Pulmonary artery endothelial cell (primary cell): Measurements from ENCODE around the gene LMX1B. TPM values are rescaled to one million over a fixed set of nuclear protein-coding genes. Genes with fewer than 3 reads are reported as not detected.
"Not testable (repeated sequence)": the region's sequence is repeated elsewhere in the genome, so short reads cannot be mapped to it uniquely, and the experiment has no call there.

Experiments used
- DNase-seq: peaks from one replicate; pipeline ENCODE4 v3.0.0-alpha.2; 2011; ENCODE audit warnings: low read depth, low spot score
- total RNA-seq: library from RNA; depleted of rRNA; stranded (reverse); fragments of >200 nt; gene quantifications from 2 replicates; pipeline ENCODE4 v1.2.3, GENCODE V29; 2014

Gene LMX1B
- total RNA-seq: not detected in 2 replicates

GRCh38 chr9:126613651-126614050 lies at the start of gene LMX1B:
Gene LMX1B, plus strand, starts transcription at chr9:126613928. Its CDS starts 522 bp downstream, at chr9:126614450.
- DNase-seq: no peak

DNA sequence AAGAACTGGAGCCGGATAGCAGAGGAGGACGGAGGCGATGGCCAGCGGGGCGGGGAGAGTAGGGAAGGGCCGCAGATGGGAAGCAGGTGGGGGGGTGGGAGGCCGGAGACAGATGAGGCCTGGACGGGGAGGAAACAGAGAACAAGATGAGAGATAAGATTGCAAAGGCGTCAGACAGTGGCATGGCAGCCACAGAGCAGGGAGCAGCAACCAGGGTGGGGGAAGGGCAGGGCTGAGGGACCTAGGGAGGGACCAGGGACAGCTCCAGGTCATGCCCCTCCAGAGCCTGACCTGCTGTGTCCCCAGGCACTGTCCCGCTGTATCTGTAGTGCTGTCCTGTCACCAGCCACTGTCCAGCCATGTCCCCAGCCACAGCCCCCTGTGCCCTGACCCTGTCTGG lies 49.6 kb upstream of the LMX1B start:
- DNase-seq: no peak

- DNase-seq: no peak
Measured at GRCh38 chr9:126564716-126565115, 49.0 kb upstream of the LMX1B start.

GRCh38 chr9:126565336-126566128 lies 48.2 kb upstream of the LMX1B start:
- no peak for DNase-seq

DNA sequence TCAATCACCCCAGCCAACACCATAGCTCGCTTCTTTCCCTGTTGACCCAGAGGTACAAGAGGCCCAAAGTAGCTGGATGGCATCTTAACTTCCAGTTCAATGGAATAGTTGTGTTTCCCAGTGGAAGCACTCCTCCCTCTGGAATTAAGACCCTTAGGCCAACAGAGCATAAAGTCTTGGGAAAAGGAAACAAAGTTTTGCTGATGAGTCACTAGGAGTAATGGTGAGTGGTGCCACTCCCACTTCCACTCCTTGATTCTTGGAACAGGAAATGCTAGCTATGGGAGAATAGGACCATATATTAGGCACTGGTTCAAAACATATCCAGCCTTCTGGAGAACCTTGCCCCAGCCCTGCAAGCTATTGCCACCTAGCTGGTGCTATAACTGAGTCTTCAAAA lies 44.7 kb upstream of the LMX1B start:
- peak; percentile 43 for DNase-seq

DNA sequence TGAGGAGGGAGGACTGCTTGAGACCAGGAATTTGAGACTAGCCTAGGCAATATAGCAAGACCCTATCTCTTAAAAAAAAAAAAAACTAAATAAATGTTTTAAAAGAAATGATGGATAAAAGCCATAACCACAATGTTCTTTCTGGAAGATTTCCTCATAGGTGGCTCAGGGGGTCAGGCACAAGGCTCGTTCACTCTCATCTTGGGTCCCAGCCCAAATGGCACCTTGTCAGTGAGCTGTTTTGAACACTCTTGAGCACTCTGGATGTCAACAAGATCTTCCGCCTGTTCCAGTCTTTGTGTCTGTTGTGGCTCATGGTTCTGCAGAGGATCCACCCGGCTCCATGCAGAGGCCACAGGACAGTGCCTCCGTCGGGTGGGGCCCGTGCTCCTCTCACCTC lies 35.7 kb upstream of the LMX1B start:
- no peak for DNase-seq

GRCh38 chr9:126580319-126580718 lies 33.4 kb upstream of the LMX1B start:
- DNase-seq: not testable (repeated sequence)

DNA sequence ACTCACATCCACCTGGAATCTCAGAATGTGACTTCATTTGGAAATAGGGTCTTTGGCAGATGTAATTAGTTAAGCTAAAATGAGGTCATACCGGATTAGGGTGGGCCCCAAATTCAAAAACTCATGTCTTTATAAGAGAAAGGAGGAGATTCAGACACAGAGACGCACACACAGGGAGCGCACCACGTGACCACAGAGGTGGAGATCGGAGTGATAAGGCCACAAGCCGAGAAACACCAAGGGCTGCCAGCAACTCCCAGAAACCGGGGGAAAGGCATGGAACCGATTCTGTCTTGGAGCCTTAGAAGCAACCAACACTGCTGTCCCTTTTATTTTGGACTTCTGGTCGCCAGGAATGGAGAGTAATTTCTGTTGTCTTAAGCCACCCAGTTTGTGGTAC lies 31.8 kb upstream of the LMX1B start:
- DNase-seq: no peak

DNA sequence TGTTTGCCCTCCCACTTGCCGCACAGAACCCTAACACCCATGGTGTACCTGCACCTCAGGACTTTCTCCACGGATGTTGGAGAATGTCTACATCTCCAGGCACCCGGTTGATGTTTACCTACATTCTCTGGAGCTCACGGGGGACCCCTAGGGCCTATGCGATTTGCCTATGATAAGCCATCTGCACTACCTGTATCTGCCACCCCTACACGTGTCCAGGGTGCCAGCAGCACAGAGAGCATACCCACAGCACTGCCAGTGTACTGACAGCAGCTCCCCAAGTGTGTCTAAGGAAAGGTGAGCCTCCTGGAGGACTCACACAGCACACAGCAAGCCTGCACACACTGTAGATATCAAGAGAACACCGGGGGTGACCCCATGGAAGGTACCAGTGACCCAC lies 31.3 kb upstream of the LMX1B start:
- DNase-seq: no peak

- no peak for DNase-seq
Measured at GRCh38 chr9:126583144-126583760, 30.5 kb upstream of the LMX1B start.

DNA sequence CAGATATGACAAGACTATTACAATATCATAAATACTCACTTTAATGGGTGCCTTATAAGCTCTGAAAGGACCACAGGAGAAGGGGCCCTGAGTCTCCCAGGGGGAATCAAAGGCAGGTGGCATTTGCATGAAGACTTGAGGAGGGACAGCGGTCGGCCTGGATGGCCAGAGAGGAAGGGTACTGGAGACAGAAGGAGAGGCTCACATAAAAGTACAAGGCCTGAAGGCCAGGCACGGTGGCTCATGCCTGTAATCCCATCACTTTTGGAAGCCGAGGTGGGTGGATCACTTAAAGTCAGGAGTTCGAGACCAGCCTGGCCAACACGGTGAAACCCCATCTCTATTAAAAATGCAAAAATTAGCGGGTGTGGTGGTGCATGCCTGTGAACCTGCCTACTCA lies 29.1 kb upstream of the LMX1B start:
- no peak for DNase-seq

GRCh38 chr9:126586236-126586635 lies 27.5 kb upstream of the LMX1B start:
- no peak for DNase-seq

DNA sequence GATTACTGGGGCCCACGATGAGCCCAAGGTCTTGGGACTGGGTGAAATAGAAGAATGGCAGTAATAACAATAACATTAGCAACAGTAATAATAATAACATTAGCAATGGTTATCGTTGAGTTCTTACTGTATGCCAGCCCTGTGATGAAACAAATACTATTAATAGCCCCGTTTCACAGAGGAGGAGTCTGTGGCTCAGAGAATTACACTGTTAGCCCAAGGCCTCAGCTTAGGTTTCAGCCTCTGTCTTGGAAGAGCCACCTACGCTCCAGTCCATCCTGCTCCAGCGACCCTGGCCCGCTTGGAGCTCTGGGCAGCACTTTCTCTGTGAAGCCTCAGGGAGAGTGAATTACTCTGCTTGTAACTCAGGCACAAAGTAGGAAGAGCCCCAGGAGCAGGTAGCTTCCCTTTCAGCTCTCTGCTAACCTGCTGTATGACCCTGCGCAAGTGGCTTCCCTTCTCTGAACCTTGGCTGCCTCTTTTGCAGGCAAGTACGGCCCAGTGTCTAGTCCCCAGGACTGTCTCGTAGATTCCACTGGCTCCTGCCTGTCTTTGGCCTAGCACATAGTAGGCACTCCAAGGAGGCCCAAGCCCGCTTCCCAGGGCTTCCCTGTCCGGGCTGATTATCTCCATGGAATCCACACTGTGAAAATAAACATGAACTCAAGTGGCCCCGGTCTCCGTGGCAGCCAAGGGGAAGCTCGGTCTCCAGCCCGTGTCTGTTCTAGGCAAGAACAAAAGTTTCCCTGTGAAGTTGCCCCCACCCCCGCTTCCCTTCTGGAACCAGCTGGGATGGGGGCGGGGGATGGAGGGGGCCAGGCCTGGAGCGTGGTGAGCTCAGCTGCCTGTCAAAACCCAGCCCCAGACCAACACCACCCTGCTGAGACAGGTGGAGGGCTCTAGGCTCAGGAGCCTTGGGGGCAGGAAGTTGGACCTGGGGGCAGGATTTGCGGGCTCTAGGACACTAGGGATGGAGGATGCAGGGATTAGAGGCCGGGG lies 26.2 kb upstream of the LMX1B start:
- DNase-seq: peak; percentile 52

DNA sequence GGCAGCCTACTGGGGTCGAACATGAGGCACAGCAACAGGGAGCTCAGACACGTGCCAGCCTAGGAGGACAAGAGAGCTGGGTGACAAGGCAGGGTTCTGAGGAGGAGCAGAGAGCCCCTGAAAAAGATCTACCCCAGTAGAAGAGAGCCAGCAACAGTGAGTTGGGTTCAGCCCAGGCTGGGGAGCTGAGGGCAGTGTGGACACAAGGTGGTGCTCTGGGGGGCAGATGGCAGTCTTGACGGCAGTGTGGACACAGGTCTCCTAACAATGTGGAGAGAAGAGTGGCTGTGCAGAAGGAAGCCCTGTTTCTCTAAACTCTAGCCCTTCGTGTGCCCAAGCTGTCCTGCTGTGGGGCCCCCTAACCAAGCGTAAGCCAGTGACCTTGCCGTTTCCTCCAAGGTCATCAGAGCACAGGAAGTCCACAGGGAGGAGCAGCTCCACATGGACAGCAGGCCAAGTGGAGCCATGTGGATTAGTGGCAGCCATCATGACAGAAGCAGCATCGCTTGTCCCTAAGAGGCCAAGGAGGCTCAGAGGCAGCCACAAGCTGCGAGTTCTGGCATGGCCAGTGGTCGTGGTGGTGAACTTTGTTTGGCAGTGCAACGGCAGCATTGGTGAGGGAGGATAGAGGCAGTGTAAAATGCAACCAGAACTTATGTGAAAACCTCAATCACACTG lies 25.1 kb upstream of the LMX1B start:
- no peak for DNase-seq

- DNase-seq: no peak
Measured at GRCh38 chr9:126589349-126589748, 24.4 kb upstream of the LMX1B start.

DNA sequence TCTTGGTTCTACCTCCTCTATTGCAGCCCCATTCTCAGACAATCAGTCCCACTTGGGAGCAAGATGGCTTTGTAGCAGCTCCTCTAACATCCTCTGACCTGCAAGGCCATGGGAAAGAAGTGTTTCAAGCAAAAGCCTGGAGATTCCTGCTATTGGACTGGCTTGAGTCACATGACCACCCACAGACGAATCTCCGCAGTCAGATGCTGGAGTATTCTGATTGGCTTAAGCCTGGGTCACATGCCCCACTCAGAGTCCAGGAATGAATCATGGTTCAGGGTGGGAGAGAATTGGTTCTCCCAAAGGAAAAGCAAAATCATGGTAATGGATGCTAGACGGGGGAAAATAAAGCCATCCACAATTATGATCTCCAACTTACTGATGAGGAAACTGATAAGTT lies 22.6 kb upstream of the LMX1B start:
- DNase-seq: no peak

- no peak for DNase-seq
Measured at GRCh38 chr9:126591922-126592321, 21.8 kb upstream of the LMX1B start.

DNA sequence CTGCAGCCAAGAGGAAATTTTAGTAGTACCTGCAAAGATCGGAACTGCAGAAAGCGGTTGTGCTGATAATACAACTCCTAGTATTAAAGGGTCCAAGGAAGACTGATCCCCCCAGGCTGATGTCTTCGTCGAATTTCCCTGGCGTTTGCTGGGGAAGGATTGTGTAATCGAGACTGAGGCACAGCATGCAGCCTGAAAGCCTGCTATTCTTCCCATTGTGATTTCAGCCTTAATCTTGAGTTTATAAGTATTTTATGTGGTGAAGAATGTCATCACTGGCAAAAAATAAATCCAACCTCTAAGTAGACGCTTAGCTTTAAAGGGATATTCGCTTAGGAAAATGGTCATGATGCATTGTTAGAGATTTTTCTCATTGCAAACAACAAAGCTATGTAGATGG lies 21.3 kb upstream of the LMX1B start:
- DNase-seq: no peak

GRCh38 chr9:126595982-126596381 lies 17.7 kb upstream of the LMX1B start:
- no peak for DNase-seq

- no peak for DNase-seq
Measured at GRCh38 chr9:126599047-126599650, 14.6 kb upstream of the LMX1B start.
